Endothelial cell of umbilical vein (primary cell): ENCODE results near the gene TAGLN2. TPM values are rescaled to one million over a fixed set of nuclear protein-coding genes. Genes with fewer than 3 reads are reported as not detected.

ENCODE experiments used
- BruUV-seq: library from RNA; stranded (reverse); fragments of 400-500 nt; replicated peaks from 2 replicates; lab custom pipeline; 2021; lab: Mats Ljungman, UMichigan
- CTCF ChIA-PET: fragments of 300-600, 350-600 bp; sonication (Branson Sonifier 250); formaldehyde crosslinking; loops from one replicate; lab custom pipeline; 2021; ENCODE audit warnings: antibody characterized with exemption, inconsistent platforms; lab: Charles Lee
- POLR2A ChIA-PET: fragments of 300-600, 350-600 bp; sonication (Branson Sonifier 250); formaldehyde crosslinking; loops from one replicate; lab custom pipeline; 2021; ENCODE audit warnings: antibody characterized with exemption, inconsistent platforms; lab: Charles Lee
- DNase-seq: peaks from one replicate; pipeline ENCODE4 v3.0.0-alpha.2; 2011; ENCODE audit warnings: low read depth, low spot score
- FAIRE-seq: peaks from 2 replicates; lab custom pipeline; 2011; peaks lifted over from hg19 to GRCh38; lab: Jason Lieb, UNC
- H2AFZ ChIP-seq: 2 replicates; pipeline ENCODE4 v1.6.0; 2012; ENCODE audit warnings: low read depth, low read length, control low read depth, inconsistent platforms
- H3K27ac ChIP-seq: 2 replicates; pipeline ENCODE4 v1.5.1; 2011; ENCODE audit warnings: low read depth, mild to moderate bottlenecking, control low read depth, low read length, moderate library complexity; ENCODE audit not compliant: insufficient read depth
- H3K27me3 ChIP-seq, 2 experiments: 2 replicates each; pipeline versions ENCODE4 v1.6.0 to v1.6.1; 2011; ENCODE audit warnings: low read length in 2 of 2, mixed read lengths in 1 of 2; ENCODE audit not compliant: control insufficient read depth in 2 of 2, insufficient read depth in 2 of 2
- H3K36me3 ChIP-seq, 2 experiments: 2 replicates in 1 of 2; 3 replicates in 1 of 2; pipeline ENCODE4 v1.5.1; 2011; ENCODE audit warnings: low read length in 2 of 2, mild to moderate bottlenecking in 1 of 2, moderate library complexity in 1 of 2; ENCODE audit not compliant: control insufficient read depth in 2 of 2, insufficient read depth in 2 of 2; ENCODE audit errors: extremely low read depth in 1 of 2
- H3K4me1 ChIP-seq: 3 replicates; pipeline ENCODE4 v1.5.1; 2011; ENCODE audit warnings: mild to moderate bottlenecking, low read length; ENCODE audit not compliant: control insufficient read depth, insufficient read depth; ENCODE audit errors: extremely low read depth
- H3K4me2 ChIP-seq: 2 replicates; pipeline ENCODE4 v1.6.1; 2011; ENCODE audit warnings: low read length, control low read depth, mixed read lengths; ENCODE audit not compliant: insufficient read depth
- H3K4me3 ChIP-seq, 3 experiments: fragments of 200-600 bp in 1 of 3; sonication (generic), shearing (Covaris generic) in 1 of 3; replicated peaks in 1 of 3; 2 replicates each; pipeline ENCODE4 v1.5.1; 2011 to 2016; ENCODE audit warnings: control low read depth in 3 of 3, low read length in 3 of 3, mild to moderate bottlenecking in 2 of 3, inconsistent platforms in 1 of 3, low read depth in 1 of 3, moderate library complexity in 1 of 3; ENCODE audit not compliant: insufficient read depth in 1 of 3
- H3K79me2 ChIP-seq: 2 replicates; pipeline ENCODE4 v1.6.0; 2012; ENCODE audit warnings: low read length, inconsistent platforms; ENCODE audit not compliant: control insufficient read depth, insufficient read depth
- H3K9ac ChIP-seq: replicated peaks from 2 replicates; pipeline ENCODE3; 2011; ENCODE audit warnings: low read length, control low read depth; ENCODE audit not compliant: insufficient read depth; ENCODE audit errors: extremely low read depth
- H3K9me1 ChIP-seq: replicated peaks from 3 replicates; pipeline ENCODE4 v1.6.0; 2011; ENCODE audit warnings: mild to moderate bottlenecking, low read length; ENCODE audit not compliant: control insufficient read depth, insufficient read depth; ENCODE audit errors: extremely low read depth
- H3K9me3 ChIP-seq: replicated peaks from 2 replicates; pipeline ENCODE4 v1.5.1; 2012; ENCODE audit warnings: low read length, inconsistent platforms; ENCODE audit not compliant: control insufficient read depth, insufficient read depth
- H4K20me1 ChIP-seq: replicated peaks from 2 replicates; pipeline ENCODE3; 2011; ENCODE audit warnings: mild to moderate bottlenecking, low read length; ENCODE audit not compliant: control insufficient read depth, insufficient read depth; ENCODE audit errors: extremely low read depth
- CTCF ChIP-seq, 2 donors: IDR thresholded peaks; 1 replicate in 1 of 2; 2 replicates in 1 of 2; pipeline ENCODE4 v1.5.1; 2011; ENCODE audit warnings: low read length in 2 of 2, mild to moderate bottlenecking in 2 of 2, moderate library complexity in 2 of 2, control low read depth in 1 of 2, inconsistent platforms in 1 of 2, low read depth in 1 of 2; ENCODE audit not compliant: insufficient read depth in 1 of 2; ENCODE audit errors: extremely low read depth in 1 of 2
- EZH2 ChIP-seq: IDR thresholded peaks from 2 replicates; pipeline ENCODE4 v1.6.1; 2012; ENCODE audit warnings: borderline replicate concordance, low read depth, mild to moderate bottlenecking, moderate library complexity, low read length, inconsistent platforms; ENCODE audit not compliant: severe bottlenecking
- FOS ChIP-seq: IDR thresholded peaks from 2 replicates; pipeline ENCODE4 v1.6.1; 2011; ENCODE audit warnings: mild to moderate bottlenecking, low read length, moderate library complexity, borderline replicate concordance; ENCODE audit not compliant: insufficient read depth
- GATA2 ChIP-seq: IDR thresholded peaks from 2 replicates; pipeline ENCODE4 v1.7.0; 2011; ENCODE audit warnings: low read depth, mild to moderate bottlenecking, moderate library complexity, mixed read lengths, low read length; ENCODE audit not compliant: insufficient read length, insufficient read depth
- JUN ChIP-seq: IDR thresholded peaks from 2 replicates; pipeline ENCODE4 v1.6.1; 2011; ENCODE audit warnings: borderline replicate concordance, low read depth; ENCODE audit not compliant: insufficient read length, insufficient read depth
- MAX ChIP-seq: IDR thresholded peaks from 2 replicates; pipeline ENCODE4 v1.6.1; 2011; ENCODE audit not compliant: insufficient read depth, insufficient read length
- MYC ChIP-seq: IDR thresholded peaks from one replicate; pipeline ENCODE4 v1.6.1; 2011; ENCODE audit warnings: mild to moderate bottlenecking, low read depth, low read length
- POLR2A ChIP-seq: IDR thresholded peaks from 2 replicates; pipeline ENCODE4 v1.6.1; 2012; ENCODE audit warnings: low read depth, mild to moderate bottlenecking, control low read depth, low read length
- POLR2AphosphoS5 ChIP-seq: IDR thresholded peaks from 2 replicates; pipeline ENCODE4 v1.6.1; 2012; ENCODE audit warnings: low read depth, mild to moderate bottlenecking, control low read depth, low read length, moderate library complexity; ENCODE audit not compliant: insufficient read depth
- dilution Hi-C: fragments of 300-500 bp; cut with MboI; formaldehyde crosslinking; loops from one replicate; pipeline ENCODE4 v1.15.0; 2019; ENCODE audit warnings: low sequenced_read_pairs; ENCODE audit not compliant: extremely low pct_ligation_motif_present
- intact Hi-C: fragments of 100-400 bp; cut with micrococcal nuclease; formaldehyde crosslinking; loops from one replicate; pipeline ENCODE4 v1.10.0; 2022
- polyA plus RNA-seq, 4 experiments: library from polyadenylated mRNA; depleted of rRNA in 3 of 4; stranded (reverse) in 3 of 4; unstranded in 1 of 4; fragments of >200 nt; gene quantifications; 2 replicates each; pipeline versions ENCODE4 v1.2.1 to v1.2.3, GENCODE V29; 2011 to 2012; ENCODE audit warnings: missing spikeins in 1 of 4
- total RNA-seq: library from RNA; stranded (reverse); gene quantifications from 2 replicates; pipeline ENCODE4 v1.2.3, GENCODE V29; 2021

Gene TAGLN2
- total and polyA plus RNA-seq, 2 donors (not counting 3 experiments of a cell fraction or from before 2014, with no cell fraction given), result 646 to 1,279 TPM

GRCh38 chr1:159946242-159947187 lies 21.2 kb upstream of the TAGLN2 start:
- ChIA-PET POLR2A (interaction anchor here (0.8 kb wide), 1 partner anchor 23 kb away, joined by 4 read pairs; no protein-coding TSS in a partner anchor), CTCF (interaction anchor here (0.7 to 2.2 kb wide), 15 partner anchors 10 to 814 kb away, joined by 3 to 12 read pairs (median 4); partner anchors contain the start of genes CFAP45, DUSP23 and TAGLN2)
- no peak overlapping the region for H3K9ac ChIP-seq
- no peak overlapping the region for H3K4me2 ChIP-seq
- H3K36me3 ChIP-seq, result no peaks in the 10 kb centered on the region
- no peak overlapping the region for H3K4me3 ChIP-seq
- no peaks in the 10 kb centered on the region for H3K9me1 ChIP-seq
- no peak overlapping the region for H3K27ac ChIP-seq
- H2AFZ ChIP-seq, result no peak overlapping the region
- intact Hi-C loops (no loop called here), dilution Hi-C loops (no loop called here)
- BruUV-seq, result no TSS peak
- no peaks in the 10 kb centered on the region for H3K9me3 ChIP-seq
- DNase-seq (no peak), FAIRE-seq (no peak)
- no peak for TF ChIP-seq EZH2
- TF ChIP-seq GATA2, result no peak
- no peak for TF ChIP-seq MAX
- TF ChIP-seq JUN, result no peak
- TF ChIP-seq MYC, result no peak
- TF ChIP-seq POLR2AphosphoS5, result no peak
- no peak for TF ChIP-seq FOS
- no peak for TF ChIP-seq POLR2A
- no peak for TF ChIP-seq CTCF (IDR thresholded peaks at IDR 0.05; ENCODE audit: extremely low read depth in 1 of 2, insufficient read depth in 1 of 2, low read depth in 1 of 2, low read length in 2 of 2)
- H4K20me1 ChIP-seq, result no peaks in the 10 kb centered on the region
- no peaks in the 10 kb centered on the region for H3K79me2 ChIP-seq
- H3K4me1 ChIP-seq, result peaks cover 5% of the 10 kb centered on the region
- H3K27me3 ChIP-seq, result peaks cover 28 to 38% of the 10 kb centered on the region in 2 experiments
